MM.1S (cell line): ENCODE measurements around the gene THSD7B.

Source experiments
- EZH2 ChIP-seq: fragments of 300-600 bp; sonication (generic); optimal IDR thresholded peaks from 2 replicates; pipeline ENCODE3; 2017; ENCODE audit warnings: low read depth, mild to moderate bottlenecking, antibody characterized with exemption, low read length, mixed read lengths
- EZH2phosphoT487 ChIP-seq: fragments of 300-600 bp; sonication (generic); IDR thresholded peaks from 2 replicates; pipeline ENCODE4 v1.6.1; 2018; ENCODE audit warnings: antibody characterized with exemption, low read length
- TF ChIP-seq, protein P1 (sequence below): fragments of 300-600 bp; sonication (generic); IDR thresholded peaks from 2 replicates; pipeline ENCODE4 v1.5.1; 2016; ENCODE audit warnings: antibody characterized with exemption, low read length, mixed read lengths

DNA sequence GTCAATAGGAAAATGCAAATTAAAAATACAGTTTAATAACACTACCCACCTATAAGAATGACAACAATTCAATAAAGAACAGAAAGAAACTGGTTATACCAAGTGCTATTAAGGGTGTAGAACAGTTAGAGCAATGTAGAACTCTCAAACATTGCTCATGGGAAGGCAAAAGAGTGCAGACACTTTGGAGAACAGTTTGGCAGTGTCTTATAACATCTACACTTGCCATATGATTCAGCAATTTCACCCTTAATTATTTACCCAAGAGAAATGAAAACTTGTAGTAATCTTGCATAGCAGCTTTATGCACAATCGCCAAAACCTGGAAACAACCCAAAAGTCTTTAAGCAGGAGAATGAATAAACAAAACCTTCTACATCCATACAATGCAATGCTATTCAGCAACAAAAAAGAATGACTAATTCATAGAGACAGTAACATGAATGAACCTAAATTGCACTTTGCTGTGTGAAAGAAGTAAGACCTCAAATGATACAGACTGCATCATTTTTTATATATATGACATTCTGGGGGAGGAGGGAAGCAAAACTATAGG, 455.2 kb downstream of the THSD7B start:
- TF ChIP-seq, protein P1, sequence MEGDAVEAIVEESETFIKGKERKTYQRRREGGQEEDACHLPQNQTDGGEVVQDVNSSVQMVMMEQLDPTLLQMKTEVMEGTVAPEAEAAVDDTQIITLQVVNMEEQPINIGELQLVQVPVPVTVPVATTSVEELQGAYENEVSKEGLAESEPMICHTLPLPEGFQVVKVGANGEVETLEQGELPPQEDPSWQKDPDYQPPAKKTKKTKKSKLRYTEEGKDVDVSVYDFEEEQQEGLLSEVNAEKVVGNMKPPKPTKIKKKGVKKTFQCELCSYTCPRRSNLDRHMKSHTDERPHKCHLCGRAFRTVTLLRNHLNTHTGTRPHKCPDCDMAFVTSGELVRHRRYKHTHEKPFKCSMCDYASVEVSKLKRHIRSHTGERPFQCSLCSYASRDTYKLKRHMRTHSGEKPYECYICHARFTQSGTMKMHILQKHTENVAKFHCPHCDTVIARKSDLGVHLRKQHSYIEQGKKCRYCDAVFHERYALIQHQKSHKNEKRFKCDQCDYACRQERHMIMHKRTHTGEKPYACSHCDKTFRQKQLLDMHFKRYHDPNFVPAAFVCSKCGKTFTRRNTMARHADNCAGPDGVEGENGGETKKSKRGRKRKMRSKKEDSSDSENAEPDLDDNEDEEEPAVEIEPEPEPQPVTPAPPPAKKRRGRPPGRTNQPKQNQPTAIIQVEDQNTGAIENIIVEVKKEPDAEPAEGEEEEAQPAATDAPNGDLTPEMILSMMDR, result no peak
- TF ChIP-seq EZH2 (no peak), EZH2phosphoT487 (no peak)
